GM18517 (cell line): ENCODE measurements around the gene NR0B1.

Experiments used
- ATAC-seq: cut with Tn5 transposase; IDR thresholded peaks from one replicate; pipeline ENCODE4 v1.9.1; 2021; ENCODE audit warnings: mild to moderate bottlenecking, moderate library complexity; ENCODE audit not compliant: unreplicated experiment

Gene NR0B1, protein sequence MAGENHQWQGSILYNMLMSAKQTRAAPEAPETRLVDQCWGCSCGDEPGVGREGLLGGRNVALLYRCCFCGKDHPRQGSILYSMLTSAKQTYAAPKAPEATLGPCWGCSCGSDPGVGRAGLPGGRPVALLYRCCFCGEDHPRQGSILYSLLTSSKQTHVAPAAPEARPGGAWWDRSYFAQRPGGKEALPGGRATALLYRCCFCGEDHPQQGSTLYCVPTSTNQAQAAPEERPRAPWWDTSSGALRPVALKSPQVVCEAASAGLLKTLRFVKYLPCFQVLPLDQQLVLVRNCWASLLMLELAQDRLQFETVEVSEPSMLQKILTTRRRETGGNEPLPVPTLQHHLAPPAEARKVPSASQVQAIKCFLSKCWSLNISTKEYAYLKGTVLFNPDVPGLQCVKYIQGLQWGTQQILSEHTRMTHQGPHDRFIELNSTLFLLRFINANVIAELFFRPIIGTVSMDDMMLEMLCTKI

DNA sequence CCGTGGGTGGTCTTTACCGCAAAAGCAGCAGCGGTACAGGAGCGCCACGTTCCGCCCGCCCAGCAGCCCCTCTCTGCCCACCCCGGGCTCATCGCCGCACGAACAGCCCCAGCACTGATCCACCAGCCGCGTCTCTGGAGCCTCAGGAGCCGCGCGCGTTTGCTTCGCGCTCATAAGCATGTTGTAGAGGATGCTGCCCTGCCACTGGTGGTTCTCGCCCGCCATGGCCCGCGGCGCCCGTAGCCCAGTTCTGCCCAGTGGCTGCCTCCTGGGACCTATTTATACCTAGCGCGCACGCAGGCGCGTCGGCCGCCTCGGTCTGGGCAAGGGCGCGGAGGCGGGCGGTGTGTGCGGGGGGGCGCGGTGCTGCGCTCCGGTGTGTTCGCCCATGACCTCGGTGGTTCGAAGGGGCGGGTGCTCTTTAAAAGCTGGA, at the start of gene NR0B1:
TSS of gene NR0B1 (minus strand) at position 252 of the 433 bp plus-strand sequence. CDS start at position 225, 27 bp downstream.
- ATAC-seq = no peak

DNA sequence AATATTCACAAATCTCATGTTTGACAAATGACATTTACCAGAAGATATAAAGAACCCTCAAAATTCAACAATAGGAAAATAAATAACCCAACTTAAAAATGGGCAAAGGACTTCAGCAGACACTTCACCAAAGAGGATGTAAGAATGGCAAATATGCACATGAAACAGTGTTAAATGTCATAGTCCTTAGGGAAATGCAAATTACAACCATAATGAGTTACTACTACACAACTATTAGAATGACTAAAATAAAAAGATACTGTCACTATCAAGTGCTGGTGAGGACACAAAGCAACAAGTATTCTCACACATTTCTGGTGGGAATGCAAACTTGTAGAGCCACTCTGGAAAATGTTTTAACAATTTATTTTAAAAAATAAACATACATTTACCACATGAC, 40.8 kb upstream of the NR0B1 start:
- ATAC-seq = no peak

GRCh38 chrX:30343206-30343605, 34.0 kb upstream of the NR0B1 start:
- no peak for ATAC-seq

DNA sequence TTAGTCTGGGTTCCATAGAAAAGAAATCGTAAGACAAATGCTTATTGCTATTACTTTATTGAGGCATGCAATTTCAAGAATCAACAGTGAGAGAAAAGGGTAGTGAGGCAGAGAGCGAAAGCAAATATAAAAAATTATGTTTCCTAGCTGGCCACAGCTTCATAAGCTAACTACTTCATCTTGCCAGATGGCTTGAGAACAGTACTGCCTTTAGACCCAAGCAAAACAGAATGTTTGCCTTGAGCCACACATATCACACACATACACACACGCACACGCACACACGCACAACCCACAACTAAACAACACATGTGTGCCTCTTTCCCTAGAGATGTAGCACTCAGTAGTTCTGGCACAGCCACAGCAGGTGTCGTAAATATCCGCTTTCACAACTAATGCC, 31.6 kb upstream of the NR0B1 start:
- no peak for ATAC-seq

- no peak for ATAC-seq
These were observed 18.6 kb upstream of the NR0B1 start for GRCh38 chrX:30327762-30328161.

GRCh38 chrX:30317308-30317707, 8.1 kb upstream of the NR0B1 start:
- no peak for ATAC-seq

DNA sequence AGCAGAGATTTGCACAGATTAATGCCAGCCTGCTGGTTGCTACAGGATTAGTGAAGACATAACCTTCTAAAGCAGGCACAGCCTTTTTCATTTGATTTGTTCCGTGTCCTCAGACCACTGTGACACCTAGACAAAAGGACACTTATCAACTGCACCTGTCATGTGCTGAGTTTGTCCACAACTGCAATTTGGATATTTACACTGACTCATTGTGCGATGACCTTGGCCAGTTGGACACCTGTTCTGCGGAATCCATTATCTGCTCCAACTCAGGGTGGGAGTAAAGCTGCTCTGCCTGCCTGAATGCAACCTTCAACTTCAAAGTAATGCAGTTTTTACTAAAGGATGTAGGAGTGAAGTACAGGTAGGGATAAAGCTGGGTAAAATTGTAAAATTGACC, 4.1 kb upstream of the NR0B1 start:
- ATAC-seq = no peak

DNA sequence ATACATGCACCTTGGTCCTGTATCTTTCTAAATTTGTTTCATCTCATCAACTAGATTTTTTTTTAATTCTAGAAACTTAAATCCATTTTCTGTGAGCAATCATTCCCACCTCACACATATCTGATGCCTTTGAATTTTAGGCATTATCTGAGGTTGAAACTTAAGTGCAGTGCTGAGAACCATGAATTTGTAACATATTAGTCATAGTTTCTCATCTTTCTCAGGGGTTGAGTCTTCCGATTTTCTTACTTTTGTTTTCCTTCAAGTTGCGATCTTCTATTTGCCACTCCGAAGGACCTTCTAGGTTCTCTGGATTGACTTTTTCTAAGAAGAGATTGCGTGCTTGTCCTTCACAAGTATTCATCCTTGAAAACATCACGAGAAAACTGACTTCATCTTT, 3.7 kb upstream of the NR0B1 start:
- no peak for ATAC-seq

DNA sequence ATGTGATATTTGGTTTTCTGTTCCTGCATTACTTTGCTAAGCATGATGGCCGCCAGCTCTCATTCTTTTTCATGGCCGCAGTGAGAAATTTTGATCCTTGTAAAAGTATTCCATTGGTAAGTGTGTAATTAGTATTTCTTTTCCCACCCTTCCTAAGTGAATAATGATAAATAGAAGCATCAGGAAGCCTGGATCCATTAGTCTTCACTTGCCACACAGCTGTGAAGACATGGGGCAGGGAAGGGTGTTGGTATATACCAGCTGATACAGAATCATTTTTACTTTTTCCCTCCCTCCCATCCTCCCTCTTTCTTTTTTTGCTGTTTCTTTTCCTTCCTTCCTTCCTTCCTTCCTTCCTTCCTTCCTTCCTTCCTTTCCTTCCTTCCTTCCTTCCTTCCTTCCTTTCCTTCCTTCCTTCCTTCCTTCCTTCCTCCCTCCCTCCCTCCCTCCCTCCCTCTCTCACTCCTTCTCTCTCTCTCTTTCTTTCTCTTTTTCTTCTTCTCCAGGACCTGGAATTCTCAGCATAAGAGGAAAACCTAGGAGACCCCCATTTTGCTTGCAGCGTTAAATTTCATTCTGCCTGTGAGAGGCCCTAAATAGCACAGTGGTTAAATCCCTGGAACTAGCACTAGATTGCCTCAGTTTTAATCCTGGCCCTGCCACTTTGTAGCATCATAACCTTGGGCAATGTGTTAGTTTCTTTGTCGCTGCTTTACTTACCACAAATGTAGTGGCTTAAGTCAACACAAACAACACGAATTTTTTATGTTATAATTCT, 1.4 kb upstream of the NR0B1 start:
- no peak for ATAC-seq

DNA sequence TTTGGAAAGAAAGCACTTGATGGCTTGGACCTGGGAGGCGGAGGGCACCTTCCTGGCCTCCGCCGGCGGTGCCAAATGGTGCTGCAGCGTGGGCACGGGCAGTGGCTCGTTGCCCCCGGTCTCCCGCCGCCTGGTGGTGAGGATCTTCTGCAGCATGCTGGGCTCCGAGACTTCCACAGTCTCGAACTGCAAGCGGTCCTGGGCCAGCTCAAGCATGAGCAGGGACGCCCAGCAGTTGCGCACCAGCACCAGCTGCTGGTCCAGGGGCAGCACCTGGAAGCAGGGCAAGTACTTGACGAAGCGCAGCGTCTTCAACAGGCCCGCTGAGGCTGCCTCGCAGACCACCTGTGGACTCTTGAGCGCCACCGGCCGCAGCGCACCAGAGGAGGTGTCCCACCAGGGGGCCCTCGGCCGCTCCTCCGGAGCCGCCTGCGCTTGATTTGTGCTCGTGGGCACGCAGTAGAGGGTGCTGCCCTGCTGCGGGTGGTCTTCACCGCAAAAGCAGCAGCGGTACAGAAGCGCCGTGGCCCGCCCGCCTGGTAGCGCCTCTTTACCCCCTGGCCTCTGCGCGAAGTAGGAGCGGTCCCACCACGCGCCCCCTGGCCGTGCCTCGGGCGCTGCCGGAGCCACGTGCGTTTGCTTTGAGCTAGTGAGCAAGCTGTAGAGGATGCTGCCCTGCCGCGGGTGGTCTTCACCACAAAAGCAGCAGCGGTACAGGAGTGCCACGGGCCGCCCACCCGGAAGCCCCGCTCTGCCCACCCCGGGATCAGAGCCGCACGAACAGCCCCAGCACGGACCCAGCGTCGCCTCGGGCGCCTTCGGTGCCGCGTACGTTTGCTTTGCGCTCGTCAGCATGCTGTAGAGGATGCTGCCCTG, 689 bp downstream of the NR0B1 start:
- ATAC-seq = no peak

DNA sequence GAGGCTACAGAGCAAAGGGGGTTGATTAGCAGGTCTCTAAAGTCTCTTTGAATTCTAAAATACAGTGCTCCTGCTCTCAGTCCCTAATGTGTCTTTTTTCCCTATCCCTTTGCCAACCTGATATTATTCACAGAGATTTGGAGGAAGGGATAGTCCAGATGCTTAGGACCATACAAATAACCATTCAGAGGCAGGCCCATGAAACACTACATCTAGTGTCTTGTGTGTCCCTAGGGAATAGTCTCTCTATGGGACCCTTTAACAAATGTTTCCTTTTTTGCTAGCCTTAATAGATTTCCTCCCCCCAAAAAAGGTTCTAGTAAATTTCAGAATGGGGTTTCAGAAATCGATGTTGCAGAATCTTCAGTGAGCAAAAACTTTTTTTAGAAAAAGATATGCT, 1.7 kb downstream of the NR0B1 start:
- ATAC-seq = no peak

- no peak for ATAC-seq
These were observed 4.3 kb downstream of the NR0B1 start for GRCh38 chrX:30304866-30305265.

- ATAC-seq = no peak
These were observed 6.2 kb downstream of the NR0B1 start for GRCh38 chrX:30302956-30303355.

DNA sequence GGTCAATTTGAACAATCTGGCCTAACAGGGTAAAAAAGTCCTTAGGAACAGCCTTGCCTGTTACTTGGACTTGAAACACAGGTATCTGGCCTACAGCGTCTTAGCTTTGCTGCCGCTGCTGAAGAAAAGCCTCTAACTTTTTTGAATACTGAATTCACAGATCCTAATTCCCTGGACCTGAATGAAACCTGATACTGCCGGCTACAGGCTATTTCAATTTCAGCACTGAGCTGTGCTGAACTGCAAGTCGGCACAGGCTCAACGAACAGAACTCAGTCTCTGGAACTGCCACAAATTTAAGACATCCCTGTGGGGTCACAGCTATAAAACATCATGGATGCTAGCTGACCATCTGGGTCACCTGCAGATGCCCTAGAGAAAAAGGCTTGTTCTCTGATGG, 7.2 kb downstream of the NR0B1 start:
- no peak for ATAC-seq

- no peak for ATAC-seq
These were observed 8.0 kb downstream of the NR0B1 start for GRCh38 chrX:30301208-30301607.

GRCh38 chrX:30296408-30297254, 12.6 kb downstream of the NR0B1 start:
- no peak for ATAC-seq

GRCh38 chrX:30283456-30284200, 25.6 kb downstream of the NR0B1 start:
- ATAC-seq = no peak

DNA sequence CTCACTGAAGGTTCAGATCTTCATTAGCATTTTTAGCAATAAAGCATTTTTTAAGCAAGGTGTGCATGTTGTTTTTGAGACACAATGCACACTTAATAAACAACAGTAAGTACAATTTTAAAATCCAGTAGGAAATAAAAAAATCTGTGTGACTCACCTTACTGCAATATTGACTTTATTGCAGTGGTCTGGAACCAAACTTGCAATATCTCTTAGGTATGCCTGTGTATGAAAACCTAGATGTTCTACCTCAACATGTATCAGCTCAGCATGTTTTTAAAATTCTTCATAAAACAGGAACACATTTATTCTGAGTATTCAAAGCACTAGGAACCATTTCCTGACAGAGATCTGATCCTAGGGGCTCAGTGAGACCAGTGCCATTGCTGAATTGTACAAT, 26.7 kb downstream of the NR0B1 start:
- ATAC-seq = no peak

DNA sequence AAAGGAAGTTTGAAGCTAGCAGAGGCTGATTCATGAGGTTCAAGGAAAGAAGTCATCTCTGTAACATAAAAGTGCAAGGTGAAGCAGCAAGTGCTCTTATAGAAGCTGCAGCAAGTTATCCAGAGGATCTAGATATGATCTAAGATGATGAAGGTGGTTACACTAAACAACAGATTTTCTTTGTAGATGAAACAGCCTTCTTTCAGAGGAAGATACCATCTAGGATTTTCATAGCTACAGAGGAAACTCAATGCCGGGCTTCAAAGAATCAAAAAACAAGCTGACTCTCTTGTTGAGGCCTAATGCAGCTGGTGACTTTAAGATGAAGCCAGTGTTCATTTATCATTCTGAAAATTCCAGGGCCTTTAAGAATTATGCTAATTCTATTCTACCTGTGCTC, 28.8 kb downstream of the NR0B1 start:
- no peak for ATAC-seq
